ENCODE results near the gene GNRHR. TPM values are rescaled to one million over a fixed set of nuclear protein-coding genes. Genes with fewer than 3 reads are reported as not detected.

Gene GNRHR
- total and polyA plus RNA-seq, 2 of the 4 experiments (the other 2 are of a cell fraction), result not detected

- Histone ChIP-seq H3K18ac (ENCODE audit: low read depth, low read length) (no peak overlapping the region), H2AK9ac (replicated peaks; ENCODE audit: low read depth, low read length, poor library complexity) (no peak overlapping the region), H3K4me3 (ENCODE audit: insufficient read depth, low read depth, low read length) (no peak overlapping the region), H3K36me3 (ENCODE audit: control insufficient read depth, insufficient read depth, low read length) (no peaks in the 10 kb centered on the region), H3K56ac (ENCODE audit: extremely low read depth, insufficient read depth, low read length) (no peak overlapping the region), H3K14ac (replicated peaks; ENCODE audit: low read depth, low read length) (no peak overlapping the region), H3K4ac (ENCODE audit: low read depth, low read length) (no peak overlapping the region), H2BK15ac (ENCODE audit: low read depth, low read length) (no peak overlapping the region), H4K20me1 (ENCODE audit: insufficient read depth, low read length) (no peaks in the 10 kb centered on the region), H2AK5ac (ENCODE audit: low read depth, low read length) (no peak overlapping the region), H4K91ac (ENCODE audit: insufficient read depth, low read depth, low read length) (no peak overlapping the region), H2BK20ac (ENCODE audit: low read depth, low read length) (no peak overlapping the region), H3K79me1 (ENCODE audit: low read depth in 1 of 2, low read length in 2 of 2) (0 out of 4 replicates have a peak, but pooled peaks cover 0 to under 1% of the 10 kb centered on the region in 2 experiments), H3K9ac (ENCODE audit: low read depth, low read length) (no peak overlapping the region), H4K8ac (ENCODE audit: low read depth in 2 of 2, low read length in 2 of 2) (no peak overlapping the region), H2BK5ac (ENCODE audit: low read depth, low read length, poor library complexity, severe bottlenecking) (no peak overlapping the region), H2BK120ac (ENCODE audit: low read depth, low read length) (no peak overlapping the region), H3K4me1 (ENCODE audit: control insufficient read depth, insufficient read depth, low read length) (no peaks in the 10 kb centered on the region), H3K27ac (ENCODE audit: insufficient read depth, low read length) (no peak overlapping the region), H3K9me1 (ENCODE audit: insufficient read depth, low read length) (0 out of 2 replicates have a peak, but pooled peaks cover under 1% of the 10 kb centered on the region), H3K9me3 (ENCODE audit: control insufficient read depth, insufficient read depth, low read length) (peaks cover 2% of the 10 kb centered on the region), H4K5ac (ENCODE audit: low read depth, low read length) (no peak overlapping the region), H3K23ac (ENCODE audit: low read depth, low read length) (no peak overlapping the region), H2AFZ (replicated peaks; ENCODE audit: low read length, poor library complexity) (no peak overlapping the region), H3K4me2 (ENCODE audit: low read depth, low read length) (no peak overlapping the region), H3K27me3 (ENCODE audit: control insufficient read depth, insufficient read depth, low read length) (no peaks in the 10 kb centered on the region)
- ChIA-PET POLR2A (ENCODE audit: unreplicated experiment) (no interaction called here), CTCF (interaction anchor here (1.3 kb wide), 1 partner anchor 8 kb away, joined by 3 read pairs; no protein-coding TSS in a partner anchor)
- no TSS peak for BruUV-seq (replicated peaks)
- ATAC-seq (ENCODE audit: low read depth) (no peak), DNase-seq (peak; percentile 45)
- dilution Hi-C loops (cut with HindIII; ENCODE audit: low sequenced_read_pairs, unreplicated experiment), result no loop called here
- 70% methylated on average over 2 of the region's 4 CpGs; no CpG with 5 or more reads in 1 of the 2 experiments for WGBS, 2 experiments (ENCODE audit: extremely low coverage in 2 of 2, insufficient read length in 1 of 2)
- TF ChIP-seq, protein P1, sequence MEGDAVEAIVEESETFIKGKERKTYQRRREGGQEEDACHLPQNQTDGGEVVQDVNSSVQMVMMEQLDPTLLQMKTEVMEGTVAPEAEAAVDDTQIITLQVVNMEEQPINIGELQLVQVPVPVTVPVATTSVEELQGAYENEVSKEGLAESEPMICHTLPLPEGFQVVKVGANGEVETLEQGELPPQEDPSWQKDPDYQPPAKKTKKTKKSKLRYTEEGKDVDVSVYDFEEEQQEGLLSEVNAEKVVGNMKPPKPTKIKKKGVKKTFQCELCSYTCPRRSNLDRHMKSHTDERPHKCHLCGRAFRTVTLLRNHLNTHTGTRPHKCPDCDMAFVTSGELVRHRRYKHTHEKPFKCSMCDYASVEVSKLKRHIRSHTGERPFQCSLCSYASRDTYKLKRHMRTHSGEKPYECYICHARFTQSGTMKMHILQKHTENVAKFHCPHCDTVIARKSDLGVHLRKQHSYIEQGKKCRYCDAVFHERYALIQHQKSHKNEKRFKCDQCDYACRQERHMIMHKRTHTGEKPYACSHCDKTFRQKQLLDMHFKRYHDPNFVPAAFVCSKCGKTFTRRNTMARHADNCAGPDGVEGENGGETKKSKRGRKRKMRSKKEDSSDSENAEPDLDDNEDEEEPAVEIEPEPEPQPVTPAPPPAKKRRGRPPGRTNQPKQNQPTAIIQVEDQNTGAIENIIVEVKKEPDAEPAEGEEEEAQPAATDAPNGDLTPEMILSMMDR (conservative IDR thresholded peaks at IDR 0.05; ENCODE audit: low read depth, low read length), result no peak
- TF ChIP-seq MAFK (IDR thresholded peaks at IDR 0.05; ENCODE audit: low read depth, low read length) (peak; percentile 99), MAZ (IDR thresholded peaks at IDR 0.05; ENCODE audit: borderline replicate concordance, low read depth, low read length) (no peak), ELK1 (IDR thresholded peaks at IDR 0.05; ENCODE audit: borderline replicate concordance, low read depth, low read length) (no peak)
- in situ Hi-C loops (cut with MboI; ENCODE audit: low sequenced_read_pairs), result no loop called here
- intact Hi-C loops (cut with micrococcal nuclease), result no loop called here
Measured at GRCh38 chr4:67727124-67727850, 26.9 kb downstream of the GNRHR start.

Measured in IMR-90 (cell line).